NB4 (cell line): ENCODE results near the gene CREB5.

Experiments
- POLR2A ChIP-seq: IDR thresholded peaks from 2 replicates; pipeline ENCODE4 v1.6.1; 2011; ENCODE audit warnings: mild to moderate bottlenecking; ENCODE audit not compliant: insufficient read length; ENCODE audit errors: extremely low read depth
- TF ChIP-seq, protein P1 (sequence below): IDR thresholded peaks from one replicate; pipeline ENCODE4 v1.5.1; 2012; ENCODE audit warnings: low read depth, low read length
- TF ChIP-seq, protein P2 (sequence below): IDR thresholded peaks from 2 replicates; pipeline ENCODE4 v1.6.1; 2011; ENCODE audit warnings: low read depth, low read length

- no peak for TF ChIP-seq POLR2A
- TF ChIP-seq, protein P1, sequence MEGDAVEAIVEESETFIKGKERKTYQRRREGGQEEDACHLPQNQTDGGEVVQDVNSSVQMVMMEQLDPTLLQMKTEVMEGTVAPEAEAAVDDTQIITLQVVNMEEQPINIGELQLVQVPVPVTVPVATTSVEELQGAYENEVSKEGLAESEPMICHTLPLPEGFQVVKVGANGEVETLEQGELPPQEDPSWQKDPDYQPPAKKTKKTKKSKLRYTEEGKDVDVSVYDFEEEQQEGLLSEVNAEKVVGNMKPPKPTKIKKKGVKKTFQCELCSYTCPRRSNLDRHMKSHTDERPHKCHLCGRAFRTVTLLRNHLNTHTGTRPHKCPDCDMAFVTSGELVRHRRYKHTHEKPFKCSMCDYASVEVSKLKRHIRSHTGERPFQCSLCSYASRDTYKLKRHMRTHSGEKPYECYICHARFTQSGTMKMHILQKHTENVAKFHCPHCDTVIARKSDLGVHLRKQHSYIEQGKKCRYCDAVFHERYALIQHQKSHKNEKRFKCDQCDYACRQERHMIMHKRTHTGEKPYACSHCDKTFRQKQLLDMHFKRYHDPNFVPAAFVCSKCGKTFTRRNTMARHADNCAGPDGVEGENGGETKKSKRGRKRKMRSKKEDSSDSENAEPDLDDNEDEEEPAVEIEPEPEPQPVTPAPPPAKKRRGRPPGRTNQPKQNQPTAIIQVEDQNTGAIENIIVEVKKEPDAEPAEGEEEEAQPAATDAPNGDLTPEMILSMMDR = no peak
- TF ChIP-seq, protein P2, sequence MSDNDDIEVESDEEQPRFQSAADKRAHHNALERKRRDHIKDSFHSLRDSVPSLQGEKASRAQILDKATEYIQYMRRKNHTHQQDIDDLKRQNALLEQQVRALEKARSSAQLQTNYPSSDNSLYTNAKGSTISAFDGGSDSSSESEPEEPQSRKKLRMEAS = no peak
Measured at GRCh38 chr7:28484606-28484935, 72.3 kb downstream of the CREB5 start.
